Ishikawa (cell line): Measurements from ENCODE around the gene FKBP11.
A peak's percentile ranks its signal among the peaks of the same experiment; 100 is the strongest.

Experiments used
- CEBPB ChIP-seq: IDR thresholded peaks from 2 replicates; pipeline ENCODE4 v1.6.1; 2012
- EGR1 ChIP-seq: IDR thresholded peaks from 2 replicates; pipeline ENCODE4 v1.6.1; 2012
- EP300 ChIP-seq: IDR thresholded peaks from 2 replicates; pipeline ENCODE4 v1.6.1; 2012; ENCODE audit warnings: borderline replicate concordance
- MAX ChIP-seq: IDR thresholded peaks from 2 replicates; pipeline ENCODE4 v1.6.1; 2012
- NFIC ChIP-seq: IDR thresholded peaks from 2 replicates; pipeline ENCODE4 v1.6.1; 2012
- RAD21 ChIP-seq: IDR thresholded peaks from 2 replicates; pipeline ENCODE4 v1.6.1; 2012; ENCODE audit warnings: low read depth
- USF1 ChIP-seq: IDR thresholded peaks from 2 replicates; pipeline ENCODE4 v1.6.1; 2012
- YY1 ChIP-seq: IDR thresholded peaks from 2 replicates; pipeline ENCODE4 v1.6.1; 2012; ENCODE audit warnings: low read depth

GRCh38 chr12:48890657-48891418, 34.5 kb downstream of the FKBP11 start:
- peak; percentile 80 for TF ChIP-seq RAD21
- TF ChIP-seq YY1, result no peak
- TF ChIP-seq CEBPB, result no peak
- TF ChIP-seq MAX, result peak; percentile 22; the same call in 1 of the 2 replicates
- TF ChIP-seq USF1, result no peak
- no peak for TF ChIP-seq EGR1
- TF ChIP-seq EP300, result no peak
- no peak for TF ChIP-seq NFIC
